ENCODE results near the gene SEPTIN3. TPM values are rescaled to one million over a fixed set of nuclear protein-coding genes. Genes with fewer than 3 reads are reported as not detected.

The SEPTIN3 gene
- total and polyA plus RNA-seq, 2 of the 8 experiments (the other 6 are each of a cell fraction or from before 2014, with no cell fraction given): 38.9 to 52.9 TPM

DNA sequence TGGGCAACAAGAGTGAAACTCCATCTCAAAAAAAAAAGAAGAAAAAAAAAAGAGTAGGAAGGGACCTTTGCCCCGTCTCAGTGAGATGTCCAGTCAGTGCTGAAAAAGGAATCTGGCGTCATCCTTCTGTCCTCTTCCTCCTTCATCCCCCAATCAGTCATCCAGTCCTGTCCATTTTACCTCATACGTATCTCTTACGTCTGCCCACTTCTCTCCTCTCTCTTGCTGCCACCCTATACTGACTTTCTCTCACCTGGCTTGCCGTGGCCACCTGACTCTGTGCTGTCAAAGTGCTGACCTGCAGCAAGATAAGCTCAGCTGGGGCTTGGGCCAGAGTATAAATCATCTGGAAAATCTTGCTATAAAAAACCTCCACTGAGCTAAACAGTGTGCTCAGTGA, 13.6 kb downstream of the SEPTIN3 start:
- no peak overlapping the region for H3K56ac ChIP-seq (replicated peaks; ENCODE audit: insufficient read length, low read depth, low read length)
- H3K36me3 ChIP-seq (ENCODE audit: control insufficient read depth in 2 of 4, insufficient read depth in 4 of 4, low read length in 3 of 4): peaks cover 0 to 7% (median 4%) of the 10 kb centered on the region in 4 experiments; a peak in 5 of 8 replicates
- H2BK12ac ChIP-seq (ENCODE audit: low read depth, low read length): no peak overlapping the region
- H3K79me2 ChIP-seq (ENCODE audit: control insufficient read depth in 1 of 2, insufficient read depth in 2 of 2, low read length in 2 of 2): peaks cover 0 to 5% of the 10 kb centered on the region in 2 experiments; a peak in 1 of 4 replicates
- FAIRE-seq: no peak
- no peak overlapping the region for H2BK5ac ChIP-seq (ENCODE audit: low read depth, low read length)
- no peak overlapping the region for H3K4me2 ChIP-seq (ENCODE audit: insufficient read depth in 1 of 2, low read depth in 2 of 2, low read length in 2 of 2)
- H2BK15ac ChIP-seq (ENCODE audit: low read length): no peak overlapping the region
- no peak overlapping the region for H3K14ac ChIP-seq (ENCODE audit: insufficient read length)
- H2BK20ac ChIP-seq (ENCODE audit: low read length): no peak overlapping the region
- ChIA-PET CTCF (ENCODE audit: partially characterized antibody) (interaction anchor here (0.9 to 2.0 kb wide), 8 partner anchors 10 to 569 kb away, joined by 3 to 8 read pairs (median 3); no protein-coding TSS in a partner anchor), POLR2A (ENCODE audit: partially characterized antibody) (interaction anchor here (1.0 kb wide), 1 partner anchor 102 kb away, joined by 3 read pairs; no protein-coding TSS in a partner anchor)
- no peaks in the 10 kb centered on the region for H3K9me3 ChIP-seq (ENCODE audit: insufficient read depth in 2 of 2, low read depth in 1 of 2, low read length in 1 of 2)
- H2BK120ac ChIP-seq (replicated peaks; ENCODE audit: low read depth, low read length): no peak overlapping the region
- no peak overlapping the region for H4K8ac ChIP-seq (ENCODE audit: extremely low read depth, insufficient read depth, low read length)
- H4K20me1 ChIP-seq (replicated peaks in 1 of 2; ENCODE audit: control insufficient read depth in 1 of 2, insufficient read depth in 2 of 2, low read length in 2 of 2): peaks cover 5 to 8% of the 10 kb centered on the region in 2 experiments
- WGBS, 2 experiments (ENCODE audit: extremely low coverage in 1 of 2, insufficient coverage in 1 of 2, insufficient read length in 1 of 2, insufficient replicate concordance in 2 of 2, low coverage in 1 of 2, low lambda C conversion rate in 2 of 2, missing lambda C conversion rate in 1 of 2): 81% methylated on average over 3 of the region's 5 CpGs; no CpG with 5 or more reads in 1 of the 2 experiments
- no peak overlapping the region for H2AK5ac ChIP-seq (ENCODE audit: low read depth, low read length)
- H3K27me3 ChIP-seq (replicated peaks in 1 of 4; ENCODE audit: control insufficient read depth in 3 of 4, extremely low read depth in 1 of 4, insufficient read depth in 3 of 4, low read length in 3 of 4): peaks cover 0 to 3% (median 0%) of the 10 kb centered on the region in 4 experiments; a peak in 1 of 7 replicates
- H2AFZ ChIP-seq (ENCODE audit: low read length): no peak overlapping the region
- H3K4me3 ChIP-seq (ENCODE audit: extremely low read depth in 1 of 4, insufficient read depth in 2 of 4, low read depth in 3 of 4, low read length in 4 of 4): no peak overlapping the region
- no peak overlapping the region for H3K18ac ChIP-seq (ENCODE audit: extremely low read depth, low read length)
- H3K4ac ChIP-seq (replicated peaks; ENCODE audit: insufficient read length, low read depth, low read length): no peak overlapping the region
- DNase-seq (ENCODE audit: low read depth in 1 of 2, low spot score in 2 of 2): no peak
- H4K91ac ChIP-seq (replicated peaks; ENCODE audit: insufficient read length, low read length): no peak overlapping the region
- no peak overlapping the region for H3K23ac ChIP-seq (ENCODE audit: insufficient read length)
- no peak overlapping the region for H3K27ac ChIP-seq (ENCODE audit: low read depth, low read length)
- peaks cover 0 to 6% (median 2%) of the 10 kb centered on the region in 4 experiments; a peak in 6 of 7 replicates for H3K4me1 ChIP-seq (replicated peaks in 1 of 4; ENCODE audit: control insufficient read depth in 3 of 4, insufficient read depth in 4 of 4, low read length in 3 of 4)
- no peak overlapping the region for H3K9ac ChIP-seq (replicated peaks in 1 of 4; ENCODE audit: extremely low read depth in 1 of 4, low read depth in 3 of 4, low read length in 3 of 4)
- no peaks in the 10 kb centered on the region; the same call in 1 of the 2 replicates for H3K23me2 ChIP-seq (ENCODE audit: low read depth, low read length)
- no peak overlapping the region for H4K5ac ChIP-seq (ENCODE audit: insufficient read length, low read depth, low read length)
- peaks cover 2% of the 10 kb centered on the region; the same call in 1 of the 2 replicates for H3K79me1 ChIP-seq (ENCODE audit: low read depth, low read length)
- TF ChIP-seq POLR2A (IDR thresholded peaks at IDR 0.05; ENCODE audit: control extremely low read depth in 1 of 2, low read depth in 2 of 2, low read length in 2 of 2): no peak
- no peak for TF ChIP-seq BRCA1 (IDR thresholded peaks at IDR 0.05; ENCODE audit: low read depth, low read length)
- TF ChIP-seq SRF (IDR thresholded peaks at IDR 0.05; ENCODE audit: low read depth, low read length): no peak
- TF ChIP-seq, protein P1, sequence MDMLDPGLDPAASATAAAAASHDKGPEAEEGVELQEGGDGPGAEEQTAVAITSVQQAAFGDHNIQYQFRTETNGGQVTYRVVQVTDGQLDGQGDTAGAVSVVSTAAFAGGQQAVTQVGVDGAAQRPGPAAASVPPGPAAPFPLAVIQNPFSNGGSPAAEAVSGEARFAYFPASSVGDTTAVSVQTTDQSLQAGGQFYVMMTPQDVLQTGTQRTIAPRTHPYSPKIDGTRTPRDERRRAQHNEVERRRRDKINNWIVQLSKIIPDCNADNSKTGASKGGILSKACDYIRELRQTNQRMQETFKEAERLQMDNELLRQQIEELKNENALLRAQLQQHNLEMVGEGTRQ (IDR thresholded peaks at IDR 0.05; ENCODE audit: low read length): no peak
- TF ChIP-seq EZH2 (IDR thresholded peaks at IDR 0.05; ENCODE audit: low read depth, low read length, severe bottlenecking): no peak
- no peak for TF ChIP-seq EGR1 (IDR thresholded peaks at IDR 0.05; ENCODE audit: borderline replicate concordance, low read depth, low read length)
- TF ChIP-seq POU5F1 (IDR thresholded peaks at IDR 0.05; ENCODE audit: low read depth, low read length): no peak
